GM12878 (cell line): ENCODE measurements around the gene FBRSL1. TPM values are rescaled to one million over a fixed set of nuclear protein-coding genes. Genes with fewer than 3 reads are reported as not detected.

Source experiments
- ATAC-seq: fragments of 200-7000 bp; cut with Tn5 transposase; 3 replicates; pipeline ENCODE4 v1.9.1; 2020; ENCODE audit warnings: mild to moderate bottlenecking, moderate library complexity
- BruUV-seq: library from RNA; stranded (reverse); fragments of 400-500 nt; replicated peaks from 2 replicates; lab custom pipeline; 2021; lab: Mats Ljungman, UMichigan
- CTCF ChIA-PET: fragments of 300-600 bp; sonication (Branson Sonifier 250); formaldehyde crosslinking; extraction: SDS; loops from one replicate; lab custom pipeline; 2021; ENCODE audit warnings: inconsistent platforms; lab: Yijun Ruan, JAX
- POLR2A ChIA-PET: fragments of 350-600 bp; formaldehyde crosslinking; extraction: SDS; loops from one replicate; lab custom pipeline; 2021; ENCODE audit warnings: inconsistent platforms; lab: Charles Lee
- RAD21 ChIA-PET: fragments of 300-600 bp; sonication (Branson Sonifier 250); formaldehyde crosslinking; loops from one replicate; lab custom pipeline; 2023; ENCODE audit warnings: antibody characterized with exemption; ENCODE audit not compliant: unreplicated experiment; lab: Charles Lee
- SMC1A ChIA-PET: fragments of 300-600 bp; sonication (Branson Sonifier 250); formaldehyde crosslinking; loops from one replicate; lab custom pipeline; 2023; ENCODE audit not compliant: unreplicated experiment, uncharacterized antibody; lab: Charles Lee
- DNase-seq: peaks from one replicate; pipeline ENCODE4 v3.0.0-alpha.2; 2011; ENCODE audit warnings: low read depth, low spot score
- FAIRE-seq: peaks from 3 replicates; lab custom pipeline; 2011; peaks lifted over from hg19 to GRCh38; lab: Jason Lieb, UNC
- H2AFZ ChIP-seq: 2 replicates; pipeline ENCODE4 v1.6.0; 2011; ENCODE audit warnings: low read depth, low read length, control low read depth; ENCODE audit not compliant: control insufficient read depth
- H3K27ac ChIP-seq: 2 replicates; pipeline ENCODE4 v1.5.1; 2011; ENCODE audit warnings: control low read depth; ENCODE audit not compliant: control insufficient read depth, insufficient read depth
- H3K27me3 ChIP-seq, 2 experiments: replicated peaks in 1 of 2; 2 replicates each; pipeline versions ENCODE4 v1.6.0 to v1.6.1; 2011; ENCODE audit warnings: low read length in 1 of 2; ENCODE audit not compliant: control insufficient read depth in 2 of 2, insufficient read depth in 2 of 2
- H3K36me3 ChIP-seq, 2 experiments: 2 replicates each; pipeline ENCODE4 v1.5.1; 2011; ENCODE audit warnings: low read length in 1 of 2; ENCODE audit not compliant: control insufficient read depth in 2 of 2, insufficient read depth in 2 of 2
- H3K4me1 ChIP-seq: 2 replicates; pipeline ENCODE4 v1.6.1; 2011; ENCODE audit warnings: mild to moderate bottlenecking, low read length, moderate library complexity, mixed read lengths; ENCODE audit not compliant: control insufficient read depth, insufficient read depth
- H3K4me2 ChIP-seq: 2 replicates; pipeline ENCODE4 v1.6.0; 2011; ENCODE audit warnings: control low read depth; ENCODE audit not compliant: control insufficient read depth, insufficient read depth
- H3K4me3 ChIP-seq: fragments of 200-600 bp; sonication (generic); 2 replicates; pipeline ENCODE4 v1.5.1; 2016
- H3K79me2 ChIP-seq: 2 replicates; pipeline ENCODE4 v1.6.0; 2011; ENCODE audit warnings: low read length; ENCODE audit not compliant: control insufficient read depth, insufficient read depth
- H3K9ac ChIP-seq: 2 replicates; pipeline ENCODE4 v1.8.0; 2011; ENCODE audit warnings: low read length, control low read depth, mixed read lengths; ENCODE audit not compliant: control insufficient read depth, insufficient read depth
- H3K9me3 ChIP-seq: replicated peaks from 3 replicates; pipeline ENCODE4 v1.5.1; 2011; ENCODE audit warnings: mild to moderate bottlenecking, low read length; ENCODE audit not compliant: control insufficient read depth, insufficient read depth
- H4K20me1 ChIP-seq: 2 replicates; pipeline ENCODE4 v1.6.0; 2011; ENCODE audit not compliant: control insufficient read depth, insufficient read depth
- CHD1 ChIP-seq: IDR thresholded peaks from 2 replicates; pipeline ENCODE4 v1.6.1; 2012; ENCODE audit warnings: low read depth, low read length, improper control_type of control experiment
- CREM ChIP-seq: IDR thresholded peaks from 2 replicates; pipeline ENCODE4 v1.6.1; 2014; ENCODE audit warnings: antibody characterized with exemption, low read depth
- EGR1 ChIP-seq, 2 experiments: IDR thresholded peaks; 1 replicate in 1 of 2; 2 replicates in 1 of 2; pipeline ENCODE4 v1.6.1; 2011 to 2012; ENCODE audit warnings: low read depth in 2 of 2, low read length in 2 of 2, borderline replicate concordance in 1 of 2, mild to moderate bottlenecking in 1 of 2, moderate library complexity in 1 of 2
- ESRRA ChIP-seq: IDR thresholded peaks from 2 replicates; pipeline ENCODE4 v1.6.1; 2012; ENCODE audit warnings: mild to moderate bottlenecking, low read length, improper control_type of control experiment
- GATAD2B ChIP-seq: fragments of 450-650 bp; conservative IDR thresholded peaks from 2 replicates; pipeline ENCODE4 v1.6.1; 2017; ENCODE audit warnings: low read depth, mild to moderate bottlenecking, moderate library complexity
- IKZF2 ChIP-seq, 2 experiments: fragments of 450-650 bp; IDR thresholded peaks; 2 replicates each; pipeline ENCODE4 v1.6.1; 2017; ENCODE audit warnings: mild to moderate bottlenecking in 2 of 2, moderate library complexity in 2 of 2
- KAT2A ChIP-seq: conservative IDR thresholded peaks from 2 replicates; pipeline ENCODE4 v1.6.1; 2011; ENCODE audit warnings: low read depth, low read length; ENCODE audit not compliant: control insufficient read depth
- KLF5 ChIP-seq: fragments of 450-650 bp; IDR thresholded peaks from 2 replicates; pipeline ENCODE4 v1.6.1; 2014; ENCODE audit warnings: mild to moderate bottlenecking; ENCODE audit not compliant: partially characterized antibody
- MEF2A ChIP-seq: IDR thresholded peaks from 2 replicates; pipeline ENCODE4 v1.6.1; 2011; ENCODE audit warnings: low read depth, mild to moderate bottlenecking, low read length, moderate library complexity; ENCODE audit not compliant: insufficient read depth
- MEF2B ChIP-seq: fragments of 450-650 bp; IDR thresholded peaks from 2 replicates; pipeline ENCODE4 v1.6.1; 2018; ENCODE audit warnings: mild to moderate bottlenecking, moderate library complexity; ENCODE audit not compliant: partially characterized antibody, poor library complexity, severe bottlenecking
- MLLT1 ChIP-seq: fragments of 450-650 bp; IDR thresholded peaks from 2 replicates; pipeline ENCODE4 v1.6.1; 2016; ENCODE audit warnings: mild to moderate bottlenecking
- MYB ChIP-seq: fragments of 150-350 bp; IDR thresholded peaks from 2 replicates; pipeline ENCODE4 v1.6.1; 2014; ENCODE audit warnings: mild to moderate bottlenecking, low read depth, low read length, borderline replicate concordance
- MYC ChIP-seq: IDR thresholded peaks from 2 replicates; pipeline ENCODE4 v1.6.1; 2011; ENCODE audit warnings: mild to moderate bottlenecking, low read length, moderate library complexity, inconsistent platforms; ENCODE audit not compliant: insufficient read depth, insufficient replicate concordance, insufficient read length, severe bottlenecking
- NFYB ChIP-seq: IDR thresholded peaks from 2 replicates; pipeline ENCODE4 v1.6.1; 2011; ENCODE audit warnings: low read depth, mild to moderate bottlenecking, low read length, improper control_type of control experiment, moderate library complexity; ENCODE audit not compliant: insufficient read depth
- SP1 ChIP-seq: IDR thresholded peaks from one replicate; pipeline ENCODE4 v1.6.1; 2011; ENCODE audit warnings: low read depth, low read length
- STAT1 ChIP-seq: fragments of 450-650 bp; conservative IDR thresholded peaks from 2 replicates; pipeline ENCODE4 v1.6.1; 2014; ENCODE audit warnings: antibody characterized with exemption, mild to moderate bottlenecking
- SUZ12 ChIP-seq: fragments of 200-600 bp; sonication (generic); IDR thresholded peaks from one replicate; pipeline ENCODE4 v1.6.1; 2018; ENCODE audit warnings: antibody characterized with exemption, mild to moderate bottlenecking; ENCODE audit not compliant: unreplicated experiment
- USF2 ChIP-seq: IDR thresholded peaks from 2 replicates; pipeline ENCODE4 v1.6.1; 2011; ENCODE audit warnings: low read depth, low read length, improper control_type of control experiment, borderline replicate concordance
- ZNF217 ChIP-seq: fragments of 450-650 bp; IDR thresholded peaks from 2 replicates; pipeline ENCODE4 v1.6.1; 2017; ENCODE audit warnings: antibody characterized with exemption, mild to moderate bottlenecking
- ZNF24 ChIP-seq: fragments of 450-650 bp; IDR thresholded peaks from 2 replicates; pipeline ENCODE4 v1.6.1; 2017; ENCODE audit warnings: antibody characterized with exemption, mild to moderate bottlenecking
- WGBS: methylation state at CpG from one replicate; pipeline ENCODE4 v1.1.6; 2016; ENCODE audit warnings: low lambda C conversion rate; ENCODE audit not compliant: insufficient replicate concordance, insufficient coverage; ENCODE audit errors: missing lambda C conversion rate; 5-methylcytosine and 5-hydroxymethylcytosine counted together
- in situ Hi-C: fragments of 300-500 bp; cut with MboI; formaldehyde crosslinking; loops from 9 replicates; pipeline ENCODE4 v1.14.3; 2018; ENCODE audit warnings: mixed read lengths
- intact Hi-C: fragments of 100-400 bp; cut with micrococcal nuclease; formaldehyde crosslinking; loops from one replicate; pipeline ENCODE4 v1.14.2; 2022; ENCODE audit not compliant: unreplicated experiment
- polyA plus RNA-seq, 11 experiments: library from polyadenylated mRNA; depleted of rRNA in 4 of 11; unstranded in 6 of 11; stranded (reverse) in 5 of 11; fragments of >200 nt; fragmentation: Nextera tagmentation in 4 of 11; fragmentation: Illumina TruSeq in 1 of 11; extraction: Ambion mirVana in 4 of 11; extraction: Trizol in 1 of 11; gene quantifications; 1 replicate in 1 of 11; 2 replicates in 10 of 11; pipeline versions ENCODE4 v1.2.1 to v1.2.3, GENCODE V29; 2011 to 2016; ENCODE audit warnings: inconsistent platforms in 2 of 11, missing spikeins in 2 of 11, low read depth in 1 of 11
- total RNA-seq, 4 experiments: library from RNA; depleted of rRNA in 3 of 4; stranded (reverse); fragments of >200 nt in 3 of 4; fragmentation: Illumina TruSeq in 1 of 4; extraction: Trizol in 1 of 4; gene quantifications; 2 replicates each; pipeline versions ENCODE4 v1.2.1 to v1.2.3, GENCODE V29; 2013 to 2021

The FBRSL1 gene
- total and polyA plus RNA-seq, 10 of the 15 experiments (the other 5 are each of a cell fraction or from before 2014, with no cell fraction given), result 0.19 to 55.1 (median 4.1) TPM

- TF ChIP-seq NFYB (no peak), STAT1 (no peak), GATAD2B (no peak), KLF5 (no peak), KAT2A (no peak), SP1 (no peak), MYB (no peak), CREM (no peak), CHD1 (no peak), IKZF2 (IDR thresholded peaks at IDR 0.05) (no peak), ZNF24 (no peak)
These were observed 69.1 kb downstream of the FBRSL1 start (continued) for GRCh38 chr12:132558861-132559623.

GRCh38 chr12:132559652-132560363 lies 69.9 kb downstream of the FBRSL1 start:
- 2% methylated on average over 58 of the region's 98 CpGs for WGBS
- TF ChIP-seq EGR1 (IDR thresholded peaks at IDR 0.05; ENCODE audit: borderline replicate concordance in 1 of 2, low read depth in 2 of 2, low read length in 2 of 2) (peak in 1 of 2 experiments; percentile 87; a peak in 2 of 3 replicates), MLLT1 (peak; percentile 69; the same call in 1 of the 2 replicates), MEF2B (no peak), ESRRA (no peak), KAT2A (no peak), MEF2A (no peak), MYC (peak; percentile 37), ZNF217 (peak; percentile 85), SUZ12 (no peak), USF2 (no peak)

More at GRCh38 chr12:132559652-132560363, 69.9 kb downstream of the FBRSL1 start:
- FAIRE-seq, result no peak
- peaks cover 6% of the 10 kb centered on the region; the same call in 1 of the 2 replicates for H3K4me1 ChIP-seq
- H2AFZ ChIP-seq, result no peak overlapping the region
- no peaks in the 10 kb centered on the region for H3K36me3 ChIP-seq
- peak overlapping the region; percentile 67 for H3K4me3 ChIP-seq
- H3K9me3 ChIP-seq, result no peaks in the 10 kb centered on the region
- peak overlapping the region; percentile 85 for H3K4me2 ChIP-seq
- intact Hi-C loops (loop anchor here (5.0 kb wide), 1 partner anchor 408 kb away; no protein-coding TSS in a partner anchor), in situ Hi-C loops (loop anchor here (5.0 kb wide), 1 partner anchor 143 kb away; no protein-coding TSS in a partner anchor)
- peak; percentile 66 for ATAC-seq
- ChIA-PET SMC1A (no interaction called here), CTCF (no interaction called here), POLR2A (interaction anchor here (0.6 kb wide), 2 partner anchors 16 to 351 kb away, joined by 3 to 5 read pairs; no protein-coding TSS in a partner anchor), RAD21 (no interaction called here)
- peak overlapping the region; percentile 27; the same call in 1 of the 2 replicates for H3K9ac ChIP-seq
- no peak overlapping the region for H3K27ac ChIP-seq
- no peak for DNase-seq
- no peaks in the 10 kb centered on the region for H4K20me1 ChIP-seq
- BruUV-seq, result no TSS peak
- H3K79me2 ChIP-seq, result no peaks in the 10 kb centered on the region
- no peaks in the 10 kb centered on the region; a peak in 1 of 4 replicates for H3K27me3 ChIP-seq
